ENCODE measurements around the gene RERE. TPM values are rescaled to one million over a fixed set of nuclear protein-coding genes. Genes with fewer than 3 reads are reported as not detected.
"Not testable (repeated sequence)": the region's sequence is repeated elsewhere in the genome, so short reads cannot be mapped to it uniquely, and the experiment has no call there.

The RERE gene
- total RNA-seq, 1 donor from 2014 or later, result 252 TPM

- TF ChIP-seq CTCF (IDR thresholded peaks at IDR 0.05; ENCODE audit: partially characterized antibody, unreplicated experiment), result no peak
- Mint-ChIP-seq H3K4me1 (ENCODE audit: low read depth, unreplicated experiment) (peaks cover 34% of the 10 kb centered on the region), H3K27me3 (ENCODE audit: unreplicated experiment) (peaks cover 16% of the 10 kb centered on the region), H3K36me3 (ENCODE audit: unreplicated experiment) (no peaks in the 10 kb centered on the region), H3K4me3 (ENCODE audit: unreplicated experiment) (peak overlapping the region; percentile 48), H3K9me3 (ENCODE audit: unreplicated experiment) (peaks cover 15% of the 10 kb centered on the region), H3K27ac (ENCODE audit: unreplicated experiment) (peak overlapping the region; percentile 67)
- DNase-seq, result no peak
These were observed 118.4 kb downstream of the RERE start for GRCh38 chr1:8698937-8699447.

DNA sequence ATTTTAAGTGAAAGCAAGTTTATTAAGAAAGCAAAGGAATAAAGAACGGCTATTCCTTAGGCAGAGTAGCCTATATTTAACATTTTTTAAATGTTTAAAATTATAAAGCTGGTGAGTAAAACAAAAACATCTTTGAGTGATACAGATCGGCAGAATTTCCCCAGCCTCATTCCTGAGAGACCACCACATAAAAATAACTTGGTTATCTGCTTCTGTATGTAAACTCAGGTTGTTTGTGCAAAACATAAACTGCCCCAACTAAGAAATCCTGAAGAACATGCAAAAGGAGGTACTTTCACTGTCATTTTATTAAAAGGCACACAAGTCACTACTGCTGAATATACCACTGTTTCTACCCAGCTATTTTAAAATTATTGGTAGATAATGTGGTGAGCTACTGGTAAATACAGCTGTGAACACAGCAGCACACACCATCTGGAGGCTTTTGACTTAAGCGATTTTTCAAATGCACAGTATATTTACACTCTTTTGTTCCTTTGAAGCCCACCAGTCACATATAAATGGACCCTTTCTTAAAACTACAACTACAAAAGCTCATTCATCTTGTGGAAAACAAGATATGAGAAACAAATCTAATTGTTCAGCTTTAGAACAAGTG, 119.3 kb downstream of the RERE start:
- peaks cover 11% of the 10 kb centered on the region for H3K9me3 Mint-ChIP-seq (ENCODE audit: unreplicated experiment)
- peak overlapping the region; percentile 45 for H3K4me3 Mint-ChIP-seq (ENCODE audit: unreplicated experiment)
- no peaks in the 10 kb centered on the region for H3K36me3 Mint-ChIP-seq (ENCODE audit: unreplicated experiment)
- no peak for TF ChIP-seq CTCF (IDR thresholded peaks at IDR 0.05; ENCODE audit: partially characterized antibody, unreplicated experiment)
- H3K4me1 Mint-ChIP-seq (ENCODE audit: low read depth, unreplicated experiment), result peaks cover 35% of the 10 kb centered on the region
- peaks cover 10% of the 10 kb centered on the region for H3K27me3 Mint-ChIP-seq (ENCODE audit: unreplicated experiment)
- no peak for DNase-seq
- H3K27ac Mint-ChIP-seq (ENCODE audit: unreplicated experiment), result peak overlapping the region; percentile 22

- not testable (repeated sequence) for H3K36me3 Mint-ChIP-seq (ENCODE audit: unreplicated experiment); H3K9me3 Mint-ChIP-seq (ENCODE audit: unreplicated experiment); H3K4me3 Mint-ChIP-seq (ENCODE audit: unreplicated experiment); H3K27me3 Mint-ChIP-seq (ENCODE audit: unreplicated experiment); DNase-seq
- Mint-ChIP-seq H3K27ac (ENCODE audit: unreplicated experiment) (peak overlapping the region; percentile 10), H3K4me1 (ENCODE audit: low read depth, unreplicated experiment) (peaks cover 41% of the 10 kb centered on the region)
These were observed 122.0 kb downstream of the RERE start for GRCh38 chr1:8695442-8695841.

DNA sequence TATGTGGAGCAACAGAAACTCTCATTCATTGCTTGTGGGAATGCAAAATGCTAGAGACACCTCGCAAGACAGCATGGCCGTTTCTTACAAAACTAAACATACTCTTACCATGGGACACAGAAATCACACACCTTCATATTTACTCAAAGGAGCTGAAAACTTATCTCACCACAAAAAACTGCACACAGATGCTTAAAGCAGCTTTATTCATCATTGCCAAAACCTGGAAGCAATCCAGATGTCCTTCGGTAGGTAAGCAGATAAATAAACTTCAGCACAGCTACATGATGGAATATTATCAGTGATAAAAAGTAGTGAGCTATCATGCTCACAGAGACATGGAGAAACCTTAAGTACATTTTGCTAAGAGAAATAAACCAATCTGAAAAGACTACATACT, 124.3 kb downstream of the RERE start:
- peaks cover 6% of the 10 kb centered on the region for H3K9me3 Mint-ChIP-seq (ENCODE audit: unreplicated experiment)
- no peak for TF ChIP-seq CTCF (IDR thresholded peaks at IDR 0.05; ENCODE audit: partially characterized antibody, unreplicated experiment)
- peaks cover 6% of the 10 kb centered on the region for H3K27me3 Mint-ChIP-seq (ENCODE audit: unreplicated experiment)
- peak overlapping the region; percentile 44 for H3K27ac Mint-ChIP-seq (ENCODE audit: unreplicated experiment)
- peaks cover 43% of the 10 kb centered on the region for H3K4me1 Mint-ChIP-seq (ENCODE audit: low read depth, unreplicated experiment)
- H3K36me3 Mint-ChIP-seq (ENCODE audit: unreplicated experiment), result peaks cover 4% of the 10 kb centered on the region
- H3K4me3 Mint-ChIP-seq (ENCODE audit: unreplicated experiment), result no peak overlapping the region
- no peak for DNase-seq

DNA sequence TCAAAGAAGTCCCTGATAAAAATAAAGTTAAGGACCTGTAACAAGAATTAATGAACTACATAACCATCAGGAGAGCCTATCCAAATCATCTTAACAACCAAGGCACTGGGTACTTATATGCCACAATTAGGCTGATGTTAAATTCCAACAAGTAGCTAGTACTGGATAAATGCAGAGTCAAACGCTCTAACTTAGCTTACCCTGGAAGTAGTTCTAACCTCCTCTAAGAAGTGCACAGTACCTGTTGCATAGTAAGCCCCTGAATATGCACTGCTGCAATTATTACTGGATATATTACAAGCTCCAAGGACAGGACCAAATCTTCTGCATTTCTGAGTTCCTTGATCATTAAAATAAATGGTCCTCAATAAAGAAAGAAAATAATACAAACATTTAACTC, 125.8 kb downstream of the RERE start:
- Mint-ChIP-seq H3K4me1 (ENCODE audit: low read depth, unreplicated experiment) (peaks cover 53% of the 10 kb centered on the region), H3K9me3 (ENCODE audit: unreplicated experiment) (peaks cover 7% of the 10 kb centered on the region), H3K4me3 (ENCODE audit: unreplicated experiment) (no peak overlapping the region), H3K27ac (ENCODE audit: unreplicated experiment) (no peak overlapping the region), H3K36me3 (ENCODE audit: unreplicated experiment) (peaks cover 4% of the 10 kb centered on the region), H3K27me3 (ENCODE audit: unreplicated experiment) (peaks cover 6% of the 10 kb centered on the region)
- TF ChIP-seq CTCF (IDR thresholded peaks at IDR 0.05; ENCODE audit: partially characterized antibody, unreplicated experiment), result no peak
- no peak for DNase-seq

All from glutamatergic neuron (in vitro differentiated cells).